Parathyroid adenoma (tissue), 2 donors: ENCODE data around the gene PALLD.

ENCODE experiments used
- H2AFZ ChIP-seq: fragments of 300-600 bp; sonication (generic); one replicate; pipeline ENCODE4 v1.7.0; 2017; ENCODE audit warnings: antibody characterized with exemption, mild to moderate bottlenecking
- H3K27ac ChIP-seq: fragments of 300-600 bp; sonication (generic); one replicate; pipeline ENCODE4 v1.7.0; 2017
- H3K27me3 ChIP-seq: fragments of 300-600 bp; sonication (generic); one replicate; pipeline ENCODE4 v1.7.0; 2017; ENCODE audit warnings: low read length; ENCODE audit not compliant: control insufficient read depth, insufficient read depth
- H3K36me3 ChIP-seq: fragments of 300-600 bp; sonication (generic); one replicate; pipeline ENCODE4 v1.7.0; 2017; ENCODE audit warnings: low read length; ENCODE audit not compliant: control insufficient read depth, insufficient read depth
- H3K4me1 ChIP-seq: fragments of 300-600 bp; sonication (generic); one replicate; pipeline ENCODE4 v1.7.0; 2017; ENCODE audit warnings: control low read depth
- H3K4me2 ChIP-seq: fragments of 300-600 bp; sonication (generic); one replicate; pipeline ENCODE4 v1.7.0; 2017; ENCODE audit warnings: low read length
- H3K4me3 ChIP-seq: fragments of 300-600 bp; sonication (generic); one replicate; pipeline ENCODE4 v1.7.0; 2017; ENCODE audit warnings: low read depth, low read length
- H3K79me2 ChIP-seq: fragments of 300-600 bp; sonication (generic); one replicate; pipeline ENCODE4 v1.7.0; 2017; ENCODE audit warnings: control low read depth
- H3K9ac ChIP-seq: fragments of 300-600 bp; sonication (generic); one replicate; pipeline ENCODE4 v1.7.0; 2017; ENCODE audit warnings: mild to moderate bottlenecking
- H3K9me3 ChIP-seq: fragments of 300-600 bp; sonication (generic); one replicate; pipeline ENCODE4 v1.7.0; 2017; ENCODE audit warnings: low read length; ENCODE audit not compliant: control insufficient read depth
- TF ChIP-seq, protein P1 (sequence below): fragments of 300-600 bp; sonication (generic); IDR thresholded peaks from one replicate; pipeline ENCODE4 v1.7.0; 2017; ENCODE audit warnings: antibody characterized with exemption, mild to moderate bottlenecking
- donor health status: primary hyperparathyroidism.

Gene PALLD

DNA sequence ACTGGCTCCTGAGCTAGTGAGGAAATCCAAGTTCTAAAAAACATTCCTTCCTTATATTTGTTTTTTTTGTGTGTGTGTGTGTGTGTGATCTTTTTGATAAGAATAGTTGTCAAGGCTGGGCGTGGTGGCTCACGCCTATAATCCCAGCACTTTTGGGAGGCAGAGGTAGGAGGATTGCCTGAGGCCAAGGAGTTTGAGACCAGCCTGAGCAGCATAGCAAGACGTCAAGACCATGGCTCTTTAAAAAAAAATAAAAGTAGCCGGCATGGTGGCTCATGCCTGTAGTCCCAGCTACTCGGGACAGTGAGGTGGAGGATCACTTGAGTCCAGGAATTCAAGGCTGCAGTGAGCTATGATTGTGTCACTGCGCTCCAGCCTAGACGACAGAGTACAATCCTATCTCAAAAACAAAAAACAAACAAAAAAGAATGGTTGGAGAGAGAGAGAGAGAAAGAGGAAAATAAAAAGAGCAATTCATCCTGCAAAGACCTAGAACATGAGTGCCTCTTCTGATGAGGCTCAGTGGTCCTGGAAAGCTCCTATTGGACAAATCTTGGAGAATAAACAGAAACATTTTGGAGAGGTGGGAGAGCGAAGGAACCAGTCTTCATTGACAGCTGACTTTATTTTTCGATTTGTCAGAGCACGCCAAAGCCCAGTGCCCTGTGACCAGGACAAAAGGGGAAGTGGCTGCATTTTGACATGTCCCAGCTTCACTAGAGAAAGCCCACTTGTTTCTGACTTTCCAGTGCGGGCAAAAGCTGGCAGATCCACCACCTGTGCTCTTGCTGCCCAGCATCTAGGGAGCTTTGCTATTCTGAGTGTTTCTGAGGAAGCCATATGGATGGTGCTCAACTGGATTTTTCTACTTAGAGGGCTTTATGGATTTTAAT is 244.7 kb downstream of the PALLD start:
- H3K9ac ChIP-seq = no peak overlapping the region
- no peaks in the 10 kb centered on the region for H3K27me3 ChIP-seq
- no peak overlapping the region for H3K4me2 ChIP-seq
- TF ChIP-seq, protein P1, sequence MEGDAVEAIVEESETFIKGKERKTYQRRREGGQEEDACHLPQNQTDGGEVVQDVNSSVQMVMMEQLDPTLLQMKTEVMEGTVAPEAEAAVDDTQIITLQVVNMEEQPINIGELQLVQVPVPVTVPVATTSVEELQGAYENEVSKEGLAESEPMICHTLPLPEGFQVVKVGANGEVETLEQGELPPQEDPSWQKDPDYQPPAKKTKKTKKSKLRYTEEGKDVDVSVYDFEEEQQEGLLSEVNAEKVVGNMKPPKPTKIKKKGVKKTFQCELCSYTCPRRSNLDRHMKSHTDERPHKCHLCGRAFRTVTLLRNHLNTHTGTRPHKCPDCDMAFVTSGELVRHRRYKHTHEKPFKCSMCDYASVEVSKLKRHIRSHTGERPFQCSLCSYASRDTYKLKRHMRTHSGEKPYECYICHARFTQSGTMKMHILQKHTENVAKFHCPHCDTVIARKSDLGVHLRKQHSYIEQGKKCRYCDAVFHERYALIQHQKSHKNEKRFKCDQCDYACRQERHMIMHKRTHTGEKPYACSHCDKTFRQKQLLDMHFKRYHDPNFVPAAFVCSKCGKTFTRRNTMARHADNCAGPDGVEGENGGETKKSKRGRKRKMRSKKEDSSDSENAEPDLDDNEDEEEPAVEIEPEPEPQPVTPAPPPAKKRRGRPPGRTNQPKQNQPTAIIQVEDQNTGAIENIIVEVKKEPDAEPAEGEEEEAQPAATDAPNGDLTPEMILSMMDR = no peak
- H3K4me1 ChIP-seq = peaks cover 16% of the 10 kb centered on the region
- peak overlapping the region; percentile 85 for H3K27ac ChIP-seq
- no peaks in the 10 kb centered on the region for H3K36me3 ChIP-seq
- no peaks in the 10 kb centered on the region for H3K79me2 ChIP-seq
- H3K9me3 ChIP-seq = no peaks in the 10 kb centered on the region
- no peak overlapping the region for H3K4me3 ChIP-seq
- H2AFZ ChIP-seq = no peak overlapping the region

DNA sequence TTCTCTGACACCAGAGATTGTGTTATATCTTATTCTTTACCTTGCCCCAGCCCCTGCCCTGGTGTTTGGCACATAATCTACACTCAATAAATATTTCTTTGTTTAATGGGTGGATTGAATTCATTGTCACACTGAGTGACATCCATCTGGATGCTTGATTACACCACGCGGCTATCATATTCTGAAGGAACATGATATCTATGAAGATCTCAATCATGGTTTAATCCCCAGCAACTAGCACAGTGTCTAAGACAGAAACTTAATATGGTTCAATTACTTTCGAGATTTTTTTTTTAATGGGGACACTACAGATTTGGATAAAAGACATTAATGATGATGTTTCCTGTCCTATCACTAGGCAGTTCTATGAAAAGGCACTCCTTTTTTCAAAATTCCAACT is 246.3 kb downstream of the PALLD start:
- TF ChIP-seq, protein P1 = no peak
- no peaks in the 10 kb centered on the region for H3K9me3 ChIP-seq

DNA sequence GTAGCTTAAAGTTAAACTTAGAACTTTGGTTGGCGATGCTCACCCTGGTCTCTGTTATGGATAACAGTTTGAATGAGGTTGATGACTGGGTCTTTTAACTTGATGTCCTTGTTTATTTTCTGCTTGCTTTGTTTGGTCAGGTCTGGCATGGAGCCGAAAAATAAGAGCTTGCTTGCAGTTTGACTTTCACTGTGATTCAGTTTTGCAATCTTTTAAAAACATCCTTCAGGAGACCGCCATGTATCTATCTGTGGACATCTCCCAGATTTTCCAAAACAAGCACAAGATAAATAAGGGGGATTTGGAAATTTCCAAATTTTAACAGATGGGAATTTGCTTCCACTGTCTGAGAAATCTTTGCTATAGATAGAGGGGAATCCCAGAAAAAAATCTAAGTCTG is 246.7 kb downstream of the PALLD start:
- Histone ChIP-seq H3K79me2 (no peaks in the 10 kb centered on the region), H3K4me3 (peak overlapping the region; percentile 28), H2AFZ (no peak overlapping the region), H3K4me2 (peak overlapping the region; percentile 40), H3K4me1 (peaks cover 16% of the 10 kb centered on the region), H3K27ac (peak overlapping the region; percentile 85), H3K27me3 (no peaks in the 10 kb centered on the region), H3K9me3 (no peaks in the 10 kb centered on the region), H3K36me3 (no peaks in the 10 kb centered on the region), H3K9ac (no peak overlapping the region)
- TF ChIP-seq, protein P1 = no peak

More for the DNA sequence above, 246.3 kb downstream of the PALLD start:
- Histone ChIP-seq H3K4me2 (peak overlapping the region; percentile 40), H3K4me1 (peaks cover 16% of the 10 kb centered on the region), H2AFZ (no peak overlapping the region), H3K9ac (no peak overlapping the region), H3K36me3 (no peaks in the 10 kb centered on the region), H3K4me3 (peak overlapping the region; percentile 28), H3K27me3 (no peaks in the 10 kb centered on the region), H3K79me2 (no peaks in the 10 kb centered on the region), H3K27ac (peak overlapping the region; percentile 85)

DNA sequence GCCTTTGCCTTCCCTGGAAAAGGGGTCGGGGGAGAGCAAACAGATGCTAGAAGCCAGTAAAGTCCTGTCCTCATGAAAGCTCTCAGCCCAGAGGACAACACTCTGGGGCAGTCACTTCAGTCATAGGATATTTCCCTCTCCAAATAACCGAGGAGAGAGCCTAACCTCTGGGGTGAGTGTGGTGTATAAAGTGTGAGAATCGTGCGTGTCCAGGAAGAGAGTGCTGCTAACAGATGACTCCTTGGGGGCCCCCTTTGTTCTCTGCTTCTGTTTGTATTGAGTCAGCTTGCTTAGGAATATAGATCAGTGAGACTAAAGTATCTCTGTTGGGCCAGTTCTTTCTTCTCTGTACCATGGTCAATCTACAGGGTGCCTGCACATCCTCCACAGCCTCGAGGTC is 247.2 kb downstream of the PALLD start:
- Histone ChIP-seq H3K9me3 (no peaks in the 10 kb centered on the region), H3K27ac (peak overlapping the region; percentile 85), H3K4me2 (peak overlapping the region; percentile 37), H2AFZ (no peak overlapping the region), H3K9ac (no peak overlapping the region), H3K79me2 (no peaks in the 10 kb centered on the region), H3K27me3 (no peaks in the 10 kb centered on the region), H3K4me1 (peaks cover 16% of the 10 kb centered on the region), H3K4me3 (no peak overlapping the region), H3K36me3 (no peaks in the 10 kb centered on the region)
- TF ChIP-seq, protein P1 = no peak

DNA sequence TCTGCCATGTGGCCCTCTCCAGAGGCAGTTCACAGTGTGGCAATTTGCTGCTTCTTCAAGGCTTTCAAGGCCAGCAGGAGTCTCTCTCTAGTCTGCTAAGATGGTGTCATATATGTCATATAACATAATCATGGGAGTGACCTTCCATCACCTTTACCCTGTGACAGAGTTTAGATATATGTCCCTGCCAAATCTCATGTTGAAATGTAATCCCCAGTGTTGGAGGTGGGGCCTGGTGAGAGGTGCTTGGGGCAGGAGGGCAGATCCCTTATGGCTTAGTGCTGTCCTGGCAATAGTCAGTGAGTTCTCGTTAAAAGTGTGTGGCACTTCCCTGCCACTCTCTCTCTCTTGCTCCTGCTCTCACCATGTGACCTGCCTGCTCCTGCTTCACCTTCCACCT is 252.0 kb downstream of the PALLD start:
- Histone ChIP-seq H3K4me2 (no peak overlapping the region), H3K27me3 (no peaks in the 10 kb centered on the region), H3K9me3 (no peaks in the 10 kb centered on the region), H3K4me1 (no peaks in the 10 kb centered on the region), H3K9ac (no peak overlapping the region), H2AFZ (no peak overlapping the region), H3K79me2 (peaks cover 4% of the 10 kb centered on the region), H3K36me3 (no peaks in the 10 kb centered on the region), H3K4me3 (no peak overlapping the region), H3K27ac (no peak overlapping the region)
- TF ChIP-seq, protein P1 = no peak
